NCI-H524 treated with DMSO at 0.1 percent for 48 hours (cell line): ENCODE results near the gene CDH18.
A peak's percentile ranks its signal among the peaks of the same experiment; 100 is the strongest.

Experiments used
- DNase-seq: peaks from one replicate; lab custom pipeline; 2025; lab: John Stamatoyannopoulos, UW

CDH18 gene

GRCh38 chr5:19584131-19584530 is 403.9 kb downstream of the CDH18 start:
- DNase-seq = peak; percentile 26

- DNase-seq = no peak
Measured at GRCh38 chr5:19577882-19578281, 410.1 kb downstream of the CDH18 start.

- DNase-seq = no peak
Measured at GRCh38 chr5:19568004-19568403, 420.0 kb downstream of the CDH18 start.

DNA sequence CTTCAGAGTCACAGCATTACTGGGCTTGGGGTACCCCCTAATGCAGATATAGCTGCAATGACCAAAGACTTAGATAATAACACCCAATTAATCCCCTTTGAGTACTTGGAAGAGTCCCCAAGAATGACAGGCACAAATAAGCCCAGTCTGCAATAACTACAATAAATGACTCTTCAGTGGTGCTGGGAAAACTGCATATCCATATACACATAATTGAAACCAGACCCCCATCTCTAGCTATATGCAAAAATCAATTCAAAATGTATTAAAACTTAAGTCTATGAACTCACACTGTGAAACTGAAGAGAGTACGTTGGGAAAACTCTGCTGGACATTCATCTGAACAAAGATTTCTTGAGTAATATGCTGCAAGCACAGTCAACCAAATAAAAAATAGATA is 422.5 kb downstream of the CDH18 start:
- DNase-seq = no peak

DNA sequence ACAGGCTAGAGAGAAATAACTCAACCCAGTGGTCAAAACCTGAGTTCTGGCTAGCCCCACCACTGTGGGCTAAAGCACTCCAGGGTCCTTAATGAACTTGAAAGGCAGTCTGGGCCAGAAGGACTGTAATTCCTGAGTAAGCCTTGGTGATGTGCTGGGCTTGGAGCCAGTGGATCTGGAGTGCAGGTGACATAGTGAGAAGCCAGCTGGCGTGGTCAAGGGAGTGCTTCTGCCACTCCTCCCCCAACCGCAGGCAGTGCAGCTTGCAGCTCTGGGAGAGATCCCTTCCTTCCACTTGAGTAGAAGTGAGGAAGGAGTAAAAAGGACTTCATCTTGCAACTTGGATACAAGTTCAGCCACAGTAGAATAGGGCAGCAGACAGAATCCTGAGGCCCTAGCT is 424.0 kb downstream of the CDH18 start:
- peak; percentile 63 for DNase-seq

GRCh38 chr5:19555876-19556275 is 432.1 kb downstream of the CDH18 start:
- no peak for DNase-seq

- no peak for DNase-seq
Measured at GRCh38 chr5:19555436-19555835, 432.6 kb downstream of the CDH18 start.

GRCh38 chr5:19554524-19554923 is 433.5 kb downstream of the CDH18 start:
- no peak for DNase-seq

GRCh38 chr5:19547640-19548039 is 440.4 kb downstream of the CDH18 start:
- no peak for DNase-seq

GRCh38 chr5:19546521-19546920 is 441.5 kb downstream of the CDH18 start:
- DNase-seq = no peak

DNA sequence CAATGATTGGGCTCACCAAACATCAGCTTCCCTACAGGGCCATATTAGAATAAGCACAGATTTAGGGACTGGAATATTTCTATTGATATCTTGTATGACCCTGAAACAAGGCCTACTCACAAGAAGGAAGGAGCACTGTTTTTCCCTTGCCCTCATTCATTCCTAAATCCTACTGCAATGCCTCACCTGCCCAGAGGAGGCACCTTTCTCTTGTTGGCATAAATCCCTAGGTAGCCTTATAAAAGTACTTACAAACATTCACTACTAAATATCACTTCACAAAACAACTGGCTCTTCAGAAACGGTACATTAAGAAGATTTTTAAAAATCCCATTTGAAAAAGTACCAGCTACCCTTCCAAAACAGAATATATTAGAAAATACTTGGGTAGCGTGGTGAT is 449.4 kb downstream of the CDH18 start:
- DNase-seq = no peak

DNA sequence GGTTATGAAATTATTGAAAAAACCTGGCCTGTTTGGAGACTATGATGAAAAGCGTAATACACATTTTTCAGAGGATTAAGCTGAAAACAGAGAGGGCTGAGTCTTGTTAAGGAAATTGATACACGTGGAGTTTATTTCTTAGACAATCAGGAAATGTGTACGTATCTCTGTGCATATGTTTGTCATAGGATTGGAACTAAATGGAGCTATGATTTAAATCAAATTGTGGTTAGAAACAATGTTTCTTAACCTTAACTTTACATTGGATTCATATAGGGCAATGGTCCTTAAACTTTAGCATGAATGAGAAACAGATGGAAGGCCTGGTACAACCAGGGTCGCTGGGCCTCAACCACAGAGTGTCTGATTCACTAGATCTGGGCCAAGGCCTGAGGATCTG is 451.6 kb downstream of the CDH18 start:
- DNase-seq = no peak

DNA sequence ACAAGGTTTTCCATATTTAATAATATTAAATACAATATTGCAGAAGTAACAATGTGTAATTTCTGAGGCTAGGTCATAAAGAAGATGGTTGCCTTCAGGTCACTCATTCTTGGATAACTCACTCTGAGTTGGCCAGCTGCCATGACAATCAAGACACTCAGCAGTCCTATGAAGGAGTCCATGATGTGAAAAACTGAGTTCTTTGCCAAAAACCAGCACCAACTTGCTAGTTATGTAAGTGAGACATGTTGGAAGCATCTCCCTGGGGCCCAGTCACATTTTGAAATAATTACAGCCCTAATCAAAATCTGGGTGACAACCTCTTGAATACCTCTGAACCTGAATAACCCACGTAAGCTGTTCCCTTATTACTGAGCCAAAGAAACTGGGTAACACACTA is 453.2 kb downstream of the CDH18 start:
- DNase-seq = no peak

GRCh38 chr5:19532936-19533335 is 455.1 kb downstream of the CDH18 start:
- no peak for DNase-seq

GRCh38 chr5:19531374-19531952 is 456.5 kb downstream of the CDH18 start:
- DNase-seq = no peak

DNA sequence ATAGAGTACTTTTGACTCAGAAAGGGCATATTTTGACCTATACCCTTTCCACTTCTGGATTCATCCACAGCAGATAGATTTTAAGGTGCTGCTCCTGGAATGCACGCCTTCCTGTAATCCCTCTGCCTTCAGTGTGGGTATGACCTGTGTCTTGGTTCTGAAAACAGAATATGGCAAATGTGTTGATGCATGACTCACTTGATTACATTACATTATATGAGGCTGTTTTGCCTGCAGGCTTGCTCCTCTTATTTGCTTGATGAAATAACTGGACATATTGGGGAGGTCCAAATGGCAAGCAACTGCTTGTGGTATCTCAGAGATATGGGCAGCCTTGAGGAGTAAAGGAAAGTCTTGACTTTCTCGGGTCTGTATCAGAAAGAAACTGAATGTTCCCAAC is 468.6 kb downstream of the CDH18 start:
- DNase-seq = no peak

DNA sequence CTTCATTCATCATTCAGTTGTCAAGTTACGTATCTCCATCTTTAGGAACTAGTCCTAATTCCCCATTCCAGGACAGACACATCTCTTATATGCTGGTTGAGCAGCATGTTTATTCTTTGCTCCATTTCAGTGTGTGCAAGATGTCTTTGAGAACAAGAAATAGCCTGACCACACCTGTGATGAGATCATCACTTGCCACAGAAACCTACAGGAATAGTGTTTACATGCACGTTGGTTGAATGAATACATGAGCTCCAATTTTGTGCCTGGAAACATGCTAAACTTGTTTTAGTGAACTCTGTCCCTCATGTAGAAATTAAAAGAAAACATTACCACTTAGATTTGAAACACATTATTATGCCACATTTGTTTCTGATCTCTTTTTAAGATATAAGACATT is 489.1 kb downstream of the CDH18 start:
- DNase-seq = no peak

DNA sequence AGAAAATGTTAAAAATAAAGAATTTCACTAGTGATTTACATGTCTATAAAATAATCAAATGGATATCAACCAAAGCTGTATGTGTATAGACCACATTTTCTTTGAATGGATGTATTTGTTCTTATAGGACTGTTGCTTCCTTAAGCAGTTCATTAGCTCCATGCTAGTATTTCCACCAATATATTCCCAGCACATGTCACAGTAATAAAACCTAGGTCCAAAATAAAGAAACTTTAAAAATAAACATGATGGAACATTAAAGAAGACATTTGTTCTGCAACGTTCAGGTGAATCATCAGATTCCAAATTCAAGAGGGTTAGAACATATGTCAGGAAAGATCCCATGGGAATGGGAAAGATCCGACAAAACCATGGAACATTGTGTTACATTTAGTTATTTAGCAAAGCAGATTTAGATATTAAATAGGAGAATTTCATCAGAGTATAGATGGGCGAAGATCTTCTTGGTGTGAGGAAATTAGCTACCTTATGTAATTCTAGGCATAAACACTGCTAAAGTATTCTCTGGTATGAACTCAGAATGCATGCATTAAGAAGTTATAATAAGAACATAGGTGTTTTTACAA is 490.7 kb downstream of the CDH18 start:
- no peak for DNase-seq

GRCh38 chr5:19496056-19496455 is 491.9 kb downstream of the CDH18 start:
- no peak for DNase-seq

- DNase-seq = no peak
Measured at GRCh38 chr5:19492861-19493260, 495.1 kb downstream of the CDH18 start.

GRCh38 chr5:19488786-19489185 is 499.2 kb downstream of the CDH18 start:
- DNase-seq = peak; percentile 92

DNA sequence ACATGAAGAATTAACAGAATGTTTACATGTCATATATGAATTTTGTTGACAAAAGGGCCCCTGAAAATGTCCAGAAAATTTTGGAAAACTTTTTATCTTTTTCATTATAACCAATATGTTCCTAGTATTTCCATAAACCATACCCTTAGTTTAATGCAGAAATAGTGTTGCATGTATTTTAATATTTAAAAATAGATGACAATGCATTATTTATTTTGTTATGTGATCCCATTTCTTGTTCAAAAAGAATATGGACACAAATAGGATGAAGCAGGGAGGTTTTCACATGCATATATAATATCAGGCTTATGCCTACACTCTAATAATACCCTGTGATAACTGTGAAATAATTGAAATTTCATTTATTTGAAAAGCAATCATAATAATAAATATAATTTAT is 500.5 kb downstream of the CDH18 start:
- no peak for DNase-seq

GRCh38 chr5:19479562-19479961 is 508.4 kb downstream of the CDH18 start:
- DNase-seq = no peak

DNA sequence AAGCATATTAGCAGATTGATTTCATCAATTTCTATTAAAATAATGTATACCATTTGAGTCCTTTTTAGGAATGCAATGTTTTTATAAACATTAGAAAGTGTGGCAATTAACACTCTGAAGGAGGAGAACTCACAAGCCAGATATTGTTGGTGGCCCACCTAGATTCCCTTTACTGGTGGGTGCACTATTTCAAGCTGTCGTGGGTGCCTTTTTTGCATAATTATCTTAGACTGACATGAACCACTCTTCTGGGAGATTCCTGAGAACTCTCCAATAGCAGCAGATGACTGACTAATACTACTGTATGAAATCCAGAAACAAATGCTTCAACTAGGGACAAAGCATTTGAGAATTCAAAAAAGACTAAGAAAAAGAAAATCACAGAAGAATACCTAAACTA is 526.0 kb downstream of the CDH18 start:
- no peak for DNase-seq
